SK-N-SH (cell line): ENCODE results near the gene GRIK3.

ENCODE experiments used
- EP300 ChIP-seq, 2 experiments: IDR thresholded peaks; 2 replicates each; pipeline versions ENCODE4 v1.4.0 to v1.6.1; 2012; ENCODE audit warnings: borderline replicate concordance in 1 of 2, low read depth in 1 of 2, low read length in 1 of 2
- FOXM1 ChIP-seq: IDR thresholded peaks from 2 replicates; pipeline ENCODE4 v1.4.0; 2012; ENCODE audit warnings: low read depth, mild to moderate bottlenecking
- NRF1 ChIP-seq: IDR thresholded peaks from 2 replicates; pipeline ENCODE4 v1.6.1; 2012; ENCODE audit warnings: low read depth, mild to moderate bottlenecking, low read length
- POLR2AphosphoS5 ChIP-seq: IDR thresholded peaks from 2 replicates; pipeline ENCODE4 v1.6.1; 2012; ENCODE audit warnings: low read depth, low read length
- RCOR1 ChIP-seq: fragments of 150-350 bp; IDR thresholded peaks from 2 replicates; pipeline ENCODE4 v1.6.1; 2017; ENCODE audit warnings: antibody characterized with exemption, low read length
- RFX5 ChIP-seq: IDR thresholded peaks from 2 replicates; pipeline ENCODE4 v1.6.1; 2012; ENCODE audit warnings: mild to moderate bottlenecking, improper control_type of control experiment, low read length
- SIN3A ChIP-seq: IDR thresholded peaks from 2 replicates; pipeline ENCODE4 v1.6.1; 2012; ENCODE audit warnings: low read depth, mild to moderate bottlenecking, low read length, moderate library complexity, borderline replicate concordance
- SMC3 ChIP-seq: IDR thresholded peaks from 2 replicates; pipeline ENCODE4 v1.6.1; 2012; ENCODE audit warnings: low read depth, low read length, improper control_type of control experiment
- TAF1 ChIP-seq: IDR thresholded peaks from 2 replicates; pipeline ENCODE4 v1.6.1; 2012; ENCODE audit warnings: low read depth, mild to moderate bottlenecking, low read length, moderate library complexity, borderline replicate concordance
- USF2 ChIP-seq: fragments of 150-350 bp; IDR thresholded peaks from 2 replicates; pipeline ENCODE4 v1.6.1; 2017; ENCODE audit warnings: antibody characterized with exemption, low read length, low read depth, borderline replicate concordance
- YY1 ChIP-seq: IDR thresholded peaks from 2 replicates; pipeline ENCODE4 v1.4.0; 2012; ENCODE audit warnings: low read depth, mild to moderate bottlenecking
- TF ChIP-seq, protein P1 (sequence below): fragments of 200-600 bp; sonication (generic); IDR thresholded peaks from 2 replicates; pipeline ENCODE4 v1.6.1; 2017; ENCODE audit warnings: antibody characterized with exemption, mild to moderate bottlenecking, moderate library complexity
- TF ChIP-seq, protein P2 (sequence below): IDR thresholded peaks from 2 replicates; pipeline ENCODE4 v1.4.0; 2012; ENCODE audit warnings: low read depth
- TF ChIP-seq, protein P3 (sequence below): IDR thresholded peaks from 2 replicates; pipeline ENCODE4; 2012

DNA sequence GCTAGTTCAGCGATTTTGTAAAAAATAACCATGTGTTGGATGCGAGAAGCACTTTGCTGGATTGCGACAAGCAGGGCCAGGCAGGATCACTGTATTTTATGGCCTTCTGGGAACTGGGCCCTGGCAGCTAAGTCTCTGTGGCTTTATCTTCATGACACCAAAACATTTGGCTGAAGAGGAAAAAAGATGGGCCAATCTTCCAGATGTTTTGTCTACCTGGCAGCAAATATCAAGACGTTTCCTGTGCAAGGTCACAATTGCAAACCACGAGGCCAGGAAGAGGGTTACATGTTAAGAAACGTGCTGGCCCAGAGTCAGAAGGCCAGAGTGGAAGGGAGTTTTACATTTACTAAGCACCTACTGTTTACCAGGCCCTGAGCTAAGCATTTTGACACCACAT lies 22.1 kb downstream of the GRIK3 start:
- no peak for TF ChIP-seq USF2
- TF ChIP-seq POLR2AphosphoS5: no peak
- TF ChIP-seq, protein P1, sequence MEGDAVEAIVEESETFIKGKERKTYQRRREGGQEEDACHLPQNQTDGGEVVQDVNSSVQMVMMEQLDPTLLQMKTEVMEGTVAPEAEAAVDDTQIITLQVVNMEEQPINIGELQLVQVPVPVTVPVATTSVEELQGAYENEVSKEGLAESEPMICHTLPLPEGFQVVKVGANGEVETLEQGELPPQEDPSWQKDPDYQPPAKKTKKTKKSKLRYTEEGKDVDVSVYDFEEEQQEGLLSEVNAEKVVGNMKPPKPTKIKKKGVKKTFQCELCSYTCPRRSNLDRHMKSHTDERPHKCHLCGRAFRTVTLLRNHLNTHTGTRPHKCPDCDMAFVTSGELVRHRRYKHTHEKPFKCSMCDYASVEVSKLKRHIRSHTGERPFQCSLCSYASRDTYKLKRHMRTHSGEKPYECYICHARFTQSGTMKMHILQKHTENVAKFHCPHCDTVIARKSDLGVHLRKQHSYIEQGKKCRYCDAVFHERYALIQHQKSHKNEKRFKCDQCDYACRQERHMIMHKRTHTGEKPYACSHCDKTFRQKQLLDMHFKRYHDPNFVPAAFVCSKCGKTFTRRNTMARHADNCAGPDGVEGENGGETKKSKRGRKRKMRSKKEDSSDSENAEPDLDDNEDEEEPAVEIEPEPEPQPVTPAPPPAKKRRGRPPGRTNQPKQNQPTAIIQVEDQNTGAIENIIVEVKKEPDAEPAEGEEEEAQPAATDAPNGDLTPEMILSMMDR: no peak
- no peak for TF ChIP-seq SMC3
- TF ChIP-seq EP300 (IDR thresholded peaks at IDR 0.05; ENCODE audit: borderline replicate concordance in 1 of 2, low read depth in 1 of 2, low read length in 1 of 2): no peak
- TF ChIP-seq, protein P2, sequence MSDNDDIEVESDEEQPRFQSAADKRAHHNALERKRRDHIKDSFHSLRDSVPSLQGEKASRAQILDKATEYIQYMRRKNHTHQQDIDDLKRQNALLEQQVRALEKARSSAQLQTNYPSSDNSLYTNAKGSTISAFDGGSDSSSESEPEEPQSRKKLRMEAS: no peak
- TF ChIP-seq RCOR1: no peak
- no peak for TF ChIP-seq FOXM1
- TF ChIP-seq, protein P3, sequence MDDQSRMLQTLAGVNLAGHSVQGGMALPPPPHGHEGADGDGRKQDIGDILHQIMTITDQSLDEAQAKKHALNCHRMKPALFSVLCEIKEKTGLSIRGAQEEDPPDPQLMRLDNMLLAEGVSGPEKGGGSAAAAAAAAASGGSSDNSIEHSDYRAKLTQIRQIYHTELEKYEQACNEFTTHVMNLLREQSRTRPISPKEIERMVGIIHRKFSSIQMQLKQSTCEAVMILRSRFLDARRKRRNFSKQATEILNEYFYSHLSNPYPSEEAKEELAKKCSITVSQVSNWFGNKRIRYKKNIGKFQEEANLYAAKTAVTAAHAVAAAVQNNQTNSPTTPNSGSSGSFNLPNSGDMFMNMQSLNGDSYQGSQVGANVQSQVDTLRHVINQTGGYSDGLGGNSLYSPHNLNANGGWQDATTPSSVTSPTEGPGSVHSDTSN: no peak
- no peak for TF ChIP-seq YY1
- no peak for TF ChIP-seq TAF1
- TF ChIP-seq NRF1: no peak
- no peak for TF ChIP-seq SIN3A
- no peak for TF ChIP-seq RFX5
